Thyroid gland (tissue), 4 donors: ENCODE results near the gene OR2A7.
"Not testable (repeated sequence)": the region's sequence is repeated elsewhere in the genome, so short reads cannot be mapped to it uniquely, and the experiment has no call there.

Source experiments
- CTCF ChIP-seq, 6 experiments: fragments of 200-600 bp in 3 of 6; fragments of 450-650 bp in 3 of 6; sonication (generic) in 3 of 6; IDR thresholded peaks; one replicate each; pipeline ENCODE4 v1.5.1; 2016 to 2019; ENCODE audit warnings: antibody characterized with exemption in 6 of 6, mild to moderate bottlenecking in 2 of 6, inconsistent platforms in 1 of 6, moderate library complexity in 1 of 6
- POLR2A ChIP-seq, 2 donors: fragments of 450-650 bp; IDR thresholded peaks; one replicate each; pipeline ENCODE4 v1.6.1; 2017; ENCODE audit warnings: antibody characterized with exemption in 2 of 2, mild to moderate bottlenecking in 2 of 2, moderate library complexity in 1 of 2

- not testable (repeated sequence) for TF ChIP-seq CTCF, POLR2A (IDR thresholded peaks at IDR 0.05)
Observed at GRCh38 chr7:144233039-144233438, 31.6 kb downstream of the OR2A7 start.
